ENCODE measurements around the gene NPY1R. TPM values are rescaled to one million over a fixed set of nuclear protein-coding genes. Genes with fewer than 3 reads are reported as not detected.

NPY1R gene
- total RNA-seq, 1 donor from 2014 or later = 0.34 TPM

GRCh38 chr4:163274861-163275260 is 57.5 kb downstream of the NPY1R start:
- no peak for DNase-seq

Other genes starting within 250 kb of the NPY1R start
- 7.7 and 10.2 TPM in 2 replicates for gene NAF1, start 165.7 kb downstream of the NPY1R start, total RNA-seq
- not detected in 2 replicates for gene NPY5R, start 11.3 kb upstream of the NPY1R start, total RNA-seq
- gene TKTL2, start 141.2 kb upstream of the NPY1R start, total RNA-seq = not detected in 2 replicates
- gene TMA16, start 162.1 kb upstream of the NPY1R start, total RNA-seq = 27.3 and 32.5 TPM in 2 replicates

Measured in dermis blood vessel endothelial cell (primary cell).